IMR-90 (cell line): ENCODE data around the gene MFAP1. TPM values are rescaled to one million over a fixed set of nuclear protein-coding genes. Genes with fewer than 3 reads are reported as not detected.

Experiments
- ATAC-seq: fragments of 200-7000 bp; cut with Tn5 transposase; 2 replicates; pipeline ENCODE4 v1.9.1; 2020; ENCODE audit warnings: low read depth, mild to moderate bottlenecking, moderate library complexity
- BruUV-seq: library from RNA; stranded (reverse); fragments of 400-500 nt; replicated peaks from 2 replicates; lab custom pipeline; 2021; lab: Mats Ljungman, UMichigan
- CTCF ChIA-PET: fragments of 300-600 bp; formaldehyde crosslinking; extraction: SDS; loops from one replicate; lab custom pipeline; 2021; ENCODE audit warnings: antibody characterized with exemption; lab: Yijun Ruan, JAX
- POLR2A ChIA-PET: fragments of 300-600 bp; sonication (Branson Sonifier 250); formaldehyde crosslinking; loops from one replicate; lab custom pipeline; 2022; ENCODE audit warnings: antibody characterized with exemption; ENCODE audit not compliant: unreplicated experiment; lab: Charles Lee
- DNase-seq: peaks from one replicate; pipeline ENCODE4 v3.0.0; 2013
- H2AFZ ChIP-seq: replicated peaks from 2 replicates; pipeline ENCODE3; 2013; ENCODE audit warnings: low read length, mild to moderate bottlenecking; ENCODE audit not compliant: poor library complexity
- H2AK5ac ChIP-seq: 2 replicates; pipeline ENCODE4 v1.6.1; 2013; ENCODE audit warnings: low read depth, low read length, inconsistent platforms
- H2AK9ac ChIP-seq: replicated peaks from 2 replicates; pipeline ENCODE3; 2013; ENCODE audit warnings: mild to moderate bottlenecking, low read depth, low read length, moderate library complexity; ENCODE audit not compliant: poor library complexity
- H2BK120ac ChIP-seq: 2 replicates; pipeline ENCODE4 v1.6.1; 2013; ENCODE audit warnings: low read depth, low read length, inconsistent platforms
- H2BK15ac ChIP-seq: 3 replicates; pipeline ENCODE4 v1.6.1; 2013; ENCODE audit warnings: low read depth, low read length, inconsistent platforms
- H2BK20ac ChIP-seq: 2 replicates; pipeline ENCODE4 v1.6.1; 2013; ENCODE audit warnings: low read depth, mild to moderate bottlenecking, inconsistent platforms, low read length, moderate library complexity
- H2BK5ac ChIP-seq: 2 replicates; pipeline ENCODE4 v1.6.1; 2013; ENCODE audit warnings: mild to moderate bottlenecking, low read depth, low read length, inconsistent platforms; ENCODE audit not compliant: poor library complexity, severe bottlenecking
- H3K14ac ChIP-seq: replicated peaks from 2 replicates; pipeline ENCODE4 v1.6.1; 2013; ENCODE audit warnings: low read depth, low read length, inconsistent platforms
- H3K18ac ChIP-seq: 2 replicates; pipeline ENCODE4 v1.6.1; 2013; ENCODE audit warnings: low read depth, low read length, control low read depth
- H3K23ac ChIP-seq: 2 replicates; pipeline ENCODE4 v1.6.1; 2013; ENCODE audit warnings: low read depth, low read length, inconsistent platforms
- H3K27ac ChIP-seq: 2 replicates; pipeline ENCODE4 v1.5.1; 2013; ENCODE audit warnings: mild to moderate bottlenecking, control low read depth, low read length; ENCODE audit not compliant: insufficient read depth
- H3K27me3 ChIP-seq: 2 replicates; pipeline ENCODE4 v1.6.1; 2013; ENCODE audit warnings: low read length; ENCODE audit not compliant: control insufficient read depth, insufficient read depth
- H3K36me3 ChIP-seq: 2 replicates; pipeline ENCODE4 v1.6.1; 2013; ENCODE audit warnings: low read length, mixed read lengths; ENCODE audit not compliant: control insufficient read depth, insufficient read depth
- H3K4ac ChIP-seq: 2 replicates; pipeline ENCODE4 v1.6.1; 2013; ENCODE audit warnings: low read depth, low read length, inconsistent platforms
- H3K4me1 ChIP-seq: 2 replicates; pipeline ENCODE4 v1.6.1; 2013; ENCODE audit warnings: low read length, mixed read lengths; ENCODE audit not compliant: control insufficient read depth, insufficient read depth
- H3K4me2 ChIP-seq: 2 replicates; pipeline ENCODE4 v1.6.1; 2013; ENCODE audit warnings: low read depth, mild to moderate bottlenecking, control low read depth, low read length, moderate library complexity
- H3K4me3 ChIP-seq: 2 replicates; pipeline ENCODE4 v1.5.1; 2013; ENCODE audit warnings: low read depth, mild to moderate bottlenecking, control low read depth, low read length, moderate library complexity; ENCODE audit not compliant: insufficient read depth
- H3K56ac ChIP-seq: 2 replicates; pipeline ENCODE4 v1.6.1; 2013; ENCODE audit warnings: low read length, inconsistent platforms; ENCODE audit not compliant: insufficient read depth; ENCODE audit errors: extremely low read depth
- H3K79me1 ChIP-seq, 2 experiments: 2 replicates each; pipeline ENCODE4 v1.6.1; 2013; ENCODE audit warnings: low read length in 2 of 2, inconsistent platforms in 1 of 2, low read depth in 1 of 2
- H3K9ac ChIP-seq: 2 replicates; pipeline ENCODE4 v1.6.1; 2013; ENCODE audit warnings: low read depth, low read length, control low read depth
- H3K9me1 ChIP-seq: 2 replicates; pipeline ENCODE4 v1.6.1; 2013; ENCODE audit warnings: low read length, inconsistent platforms; ENCODE audit not compliant: insufficient read depth
- H3K9me3 ChIP-seq: 2 replicates; pipeline ENCODE4 v1.6.1; 2013; ENCODE audit warnings: low read length; ENCODE audit not compliant: control insufficient read depth, insufficient read depth
- H4K20me1 ChIP-seq: 2 replicates; pipeline ENCODE4 v1.6.1; 2013; ENCODE audit warnings: low read length, inconsistent platforms; ENCODE audit not compliant: insufficient read depth
- H4K5ac ChIP-seq: 2 replicates; pipeline ENCODE4 v1.6.1; 2013; ENCODE audit warnings: mild to moderate bottlenecking, low read depth, low read length, control low read depth
- H4K8ac ChIP-seq, 2 experiments: 2 replicates each; pipeline ENCODE4 v1.6.1; 2013; ENCODE audit warnings: low read depth in 2 of 2, low read length in 2 of 2, control low read depth in 1 of 2, inconsistent platforms in 1 of 2
- H4K91ac ChIP-seq: 2 replicates; pipeline ENCODE4 v1.6.1; 2013; ENCODE audit warnings: low read depth, low read length, inconsistent platforms; ENCODE audit not compliant: insufficient read depth
- BHLHE40 ChIP-seq: fragments of 150-350 bp; IDR thresholded peaks from 2 replicates; pipeline ENCODE4 v1.6.1; 2016; ENCODE audit warnings: mild to moderate bottlenecking, low read depth, low read length
- CEBPB ChIP-seq: IDR thresholded peaks from 2 replicates; pipeline ENCODE4 v1.6.1; 2012; ENCODE audit warnings: low read depth, low read length, improper control_type of control experiment
- CHD1 ChIP-seq: IDR thresholded peaks from 2 replicates; pipeline ENCODE4 v1.6.1; 2012; ENCODE audit warnings: low read depth, low read length, improper control_type of control experiment
- ELK1 ChIP-seq: fragments of 150-350 bp; IDR thresholded peaks from 2 replicates; pipeline ENCODE4 v1.6.1; 2016; ENCODE audit warnings: low read depth, mild to moderate bottlenecking, low read length, moderate library complexity, borderline replicate concordance
- FOS ChIP-seq: fragments of 150-350 bp; IDR thresholded peaks from 2 replicates; pipeline ENCODE4 v1.6.1; 2016; ENCODE audit warnings: low read depth, low read length
- MAFK ChIP-seq: IDR thresholded peaks from 2 replicates; pipeline ENCODE4 v1.6.1; 2012; ENCODE audit warnings: low read depth, low read length, improper control_type of control experiment
- MAZ ChIP-seq: IDR thresholded peaks from 2 replicates; pipeline ENCODE4 v1.6.1; 2012; ENCODE audit warnings: low read depth, mild to moderate bottlenecking, low read length, improper control_type of control experiment, moderate library complexity, borderline replicate concordance
- MXI1 ChIP-seq: IDR thresholded peaks from 2 replicates; pipeline ENCODE4 v1.6.1; 2012; ENCODE audit warnings: low read depth, mild to moderate bottlenecking, low read length, moderate library complexity, borderline replicate concordance
- NFE2L2 ChIP-seq: fragments of 150-350 bp; IDR thresholded peaks from 2 replicates; pipeline ENCODE4 v1.6.1; 2016; ENCODE audit warnings: low read depth, mild to moderate bottlenecking, low read length
- POLR2A ChIP-seq: IDR thresholded peaks from 2 replicates; pipeline ENCODE4 v1.6.1; 2012; ENCODE audit warnings: mild to moderate bottlenecking, low read depth, low read length
- RAD21 ChIP-seq: IDR thresholded peaks from 2 replicates; pipeline ENCODE4 v1.6.1; 2012; ENCODE audit warnings: low read length, improper control_type of control experiment
- RCOR1 ChIP-seq: IDR thresholded peaks from 2 replicates; pipeline ENCODE4 v1.6.1; 2012; ENCODE audit warnings: mild to moderate bottlenecking, low read length, improper control_type of control experiment; ENCODE audit not compliant: insufficient replicate concordance
- RFX5 ChIP-seq: IDR thresholded peaks from 2 replicates; pipeline ENCODE4 v1.8.0; 2012; ENCODE audit warnings: low read depth, mild to moderate bottlenecking, low read length, moderate library complexity
- WGBS, 2 experiments: methylation state at CpG; one replicate each; pipeline versions ENCODE4 v1.1.5 to v1.1.7; 2013; ENCODE audit warnings: missing lambda C conversion rate in 2 of 2; ENCODE audit not compliant: insufficient read length in 1 of 2; ENCODE audit errors: extremely low coverage in 2 of 2; 5-methylcytosine and 5-hydroxymethylcytosine counted together
- dilution Hi-C: fragments of 300-500 bp; cut with HindIII; formaldehyde crosslinking; loops from one replicate; pipeline ENCODE4 v1.14.3; 2018; ENCODE audit warnings: low sequenced_read_pairs; ENCODE audit not compliant: unreplicated experiment
- in situ Hi-C: fragments of 300-500 bp; cut with MboI; formaldehyde crosslinking; loops from 3 replicates; pipeline ENCODE4 v1.14.3; 2019; ENCODE audit warnings: low sequenced_read_pairs, inconsistent platforms, mixed read lengths
- intact Hi-C: fragments of 100-400 bp; cut with micrococcal nuclease; formaldehyde crosslinking; loops from 2 replicates; pipeline ENCODE4 v1.10.0; 2022
- polyA plus RNA-seq, 3 experiments: library from polyadenylated mRNA; depleted of rRNA; stranded (reverse); fragments of >200 nt; gene quantifications; 2 replicates each; pipeline ENCODE4 v1.2.3, GENCODE V29; 2012; ENCODE audit warnings: low replicate concordance in 1 of 3
- total RNA-seq: library from RNA; depleted of rRNA; stranded (reverse); fragments of >200 nt; gene quantifications from 2 replicates; pipeline ENCODE4 v1.2.3, GENCODE V29; 2012
- TF ChIP-seq, protein P1 (sequence below): fragments of 150-350 bp; IDR thresholded peaks from 2 replicates; pipeline ENCODE4 v1.6.1; 2017; ENCODE audit warnings: mild to moderate bottlenecking, antibody characterized with exemption, low read length, low read depth
- TF ChIP-seq, protein P2 (sequence below): conservative IDR thresholded peaks from 2 replicates; pipeline ENCODE4 v1.5.1; 2012; ENCODE audit warnings: mild to moderate bottlenecking, low read depth, low read length, improper control_type of control experiment

Gene MFAP1
- total and polyA plus RNA-seq, 2 of the 4 experiments (the other 2 are of a cell fraction), result 21.6 to 28.5 TPM

DNA sequence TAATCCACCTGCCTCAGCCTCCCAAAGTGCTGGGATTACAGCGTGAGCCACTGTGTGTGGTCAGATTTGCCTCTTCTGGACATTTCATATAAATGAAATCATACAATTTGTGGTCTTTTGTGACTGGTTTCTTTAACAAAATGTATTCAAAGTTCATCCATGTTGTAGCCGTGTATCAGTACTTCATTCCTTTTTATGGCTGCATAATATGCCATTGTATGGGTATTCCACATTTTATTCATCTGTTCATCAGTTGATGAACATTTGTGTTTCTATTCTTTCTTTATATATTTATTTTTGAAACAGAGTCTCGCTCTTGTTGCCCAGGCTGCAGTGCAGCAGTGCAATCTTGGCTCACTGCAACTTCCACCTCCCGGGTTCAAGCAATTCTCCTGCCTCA lies 28.1 kb upstream of the MFAP1 start:
- Histone ChIP-seq H2BK20ac (no peak overlapping the region), H3K18ac (no peak overlapping the region), H2AFZ (no peak overlapping the region), H3K79me1 (peaks cover 0 to 4% of the 10 kb centered on the region in 2 experiments; a peak in 2 of 4 replicates), H4K91ac (no peak overlapping the region), H4K5ac (no peak overlapping the region), H2BK15ac (no peak overlapping the region), H3K36me3 (peaks cover 7% of the 10 kb centered on the region), H3K9ac (no peak overlapping the region), H4K8ac (no peak overlapping the region), H3K4me1 (no peaks in the 10 kb centered on the region), H3K4me2 (no peak overlapping the region), H3K9me1 (no peaks in the 10 kb centered on the region), H3K9me3 (no peaks in the 10 kb centered on the region), H3K4ac (no peak overlapping the region), H3K27me3 (no peaks in the 10 kb centered on the region), H3K14ac (no peak overlapping the region), H3K56ac (no peak overlapping the region), H3K23ac (no peak overlapping the region), H2BK5ac (no peak overlapping the region), H2AK5ac (no peak overlapping the region), H3K27ac (no peak overlapping the region), H3K4me3 (no peak overlapping the region), H2AK9ac (no peak overlapping the region), H2BK120ac (no peak overlapping the region), H4K20me1 (no peaks in the 10 kb centered on the region)
- dilution Hi-C loops, result no loop called here
- ChIA-PET CTCF (no interaction called here), POLR2A (no interaction called here)
- no peak for DNase-seq
- no peak for TF ChIP-seq RFX5
- no peak for TF ChIP-seq RAD21
- TF ChIP-seq, protein P1, sequence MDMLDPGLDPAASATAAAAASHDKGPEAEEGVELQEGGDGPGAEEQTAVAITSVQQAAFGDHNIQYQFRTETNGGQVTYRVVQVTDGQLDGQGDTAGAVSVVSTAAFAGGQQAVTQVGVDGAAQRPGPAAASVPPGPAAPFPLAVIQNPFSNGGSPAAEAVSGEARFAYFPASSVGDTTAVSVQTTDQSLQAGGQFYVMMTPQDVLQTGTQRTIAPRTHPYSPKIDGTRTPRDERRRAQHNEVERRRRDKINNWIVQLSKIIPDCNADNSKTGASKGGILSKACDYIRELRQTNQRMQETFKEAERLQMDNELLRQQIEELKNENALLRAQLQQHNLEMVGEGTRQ, result no peak
- TF ChIP-seq BHLHE40, result no peak
- no peak for TF ChIP-seq MXI1
- TF ChIP-seq NFE2L2, result no peak
- TF ChIP-seq, protein P2, sequence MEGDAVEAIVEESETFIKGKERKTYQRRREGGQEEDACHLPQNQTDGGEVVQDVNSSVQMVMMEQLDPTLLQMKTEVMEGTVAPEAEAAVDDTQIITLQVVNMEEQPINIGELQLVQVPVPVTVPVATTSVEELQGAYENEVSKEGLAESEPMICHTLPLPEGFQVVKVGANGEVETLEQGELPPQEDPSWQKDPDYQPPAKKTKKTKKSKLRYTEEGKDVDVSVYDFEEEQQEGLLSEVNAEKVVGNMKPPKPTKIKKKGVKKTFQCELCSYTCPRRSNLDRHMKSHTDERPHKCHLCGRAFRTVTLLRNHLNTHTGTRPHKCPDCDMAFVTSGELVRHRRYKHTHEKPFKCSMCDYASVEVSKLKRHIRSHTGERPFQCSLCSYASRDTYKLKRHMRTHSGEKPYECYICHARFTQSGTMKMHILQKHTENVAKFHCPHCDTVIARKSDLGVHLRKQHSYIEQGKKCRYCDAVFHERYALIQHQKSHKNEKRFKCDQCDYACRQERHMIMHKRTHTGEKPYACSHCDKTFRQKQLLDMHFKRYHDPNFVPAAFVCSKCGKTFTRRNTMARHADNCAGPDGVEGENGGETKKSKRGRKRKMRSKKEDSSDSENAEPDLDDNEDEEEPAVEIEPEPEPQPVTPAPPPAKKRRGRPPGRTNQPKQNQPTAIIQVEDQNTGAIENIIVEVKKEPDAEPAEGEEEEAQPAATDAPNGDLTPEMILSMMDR, result no peak
- TF ChIP-seq FOS, result no peak
- no peak for TF ChIP-seq MAZ
- TF ChIP-seq MAFK, result no peak
- TF ChIP-seq POLR2A, result no peak
- TF ChIP-seq CEBPB, result no peak
- no peak for TF ChIP-seq CHD1
- no peak for TF ChIP-seq ELK1
- TF ChIP-seq RCOR1, result no peak
- ATAC-seq, result no peak
- intact Hi-C loops, result no loop called here
- in situ Hi-C loops, result no loop called here
- no CpG with 5 or more reads among the region's 4 CpGs for WGBS, 2 experiments
- no TSS peak for BruUV-seq
